Brain microvascular endothelial cell (primary cell): Measurements from ENCODE around the gene HCK.

Source experiments
- DNase-seq: peaks from one replicate; pipeline ENCODE4 v3.0.0-alpha.2; 2020
- H3K27ac ChIP-seq: fragments of 250-450 bp; sonication (Bioruptor Pico); 2 replicates; pipeline ENCODE4 v1.5.1; 2020; ENCODE audit warnings: mild to moderate bottlenecking, moderate library complexity
- H3K27me3 ChIP-seq: fragments of 250-450 bp; sonication (Bioruptor Pico); replicated peaks from 2 replicates; pipeline ENCODE4 v1.5.1; 2020; ENCODE audit warnings: mild to moderate bottlenecking
- H3K36me3 ChIP-seq: fragments of 250-450 bp; sonication (Bioruptor Pico); replicated peaks from 2 replicates; pipeline ENCODE4 v1.5.1; 2020; ENCODE audit warnings: mild to moderate bottlenecking
- H3K4me3 ChIP-seq: 2 replicates; pipeline ENCODE4 v1.5.1; 2011; ENCODE audit warnings: low read depth, mild to moderate bottlenecking, control low read depth, low read length, moderate library complexity
- CTCF ChIP-seq: IDR thresholded peaks from 2 replicates; pipeline ENCODE4 v1.5.1; 2011; ENCODE audit warnings: low read depth, mild to moderate bottlenecking, moderate library complexity, low read length, control low read depth, inconsistent platforms; ENCODE audit errors: missing control alignments
- in situ Hi-C: cut with HindIII; loops from 2 replicates; pipeline ENCODE4 v1.10.0; 2017; ENCODE audit warnings: low sequenced_read_pairs, low pct_ligation_motif_present

HCK gene

GRCh38 chr20:32007787-32008616 is 44.0 kb upstream of the HCK start:
- no peak for DNase-seq
- in situ Hi-C loops: no loop called here
- TF ChIP-seq CTCF: no peak
- no peaks in the 10 kb centered on the region for H3K27me3 ChIP-seq
- no peak overlapping the region for H3K4me3 ChIP-seq
- H3K27ac ChIP-seq: no peak overlapping the region
- H3K36me3 ChIP-seq: no peaks in the 10 kb centered on the region

- DNase-seq: no peak
- in situ Hi-C loops: no loop called here
- Histone ChIP-seq H3K27me3 (no peaks in the 10 kb centered on the region), H3K36me3 (no peaks in the 10 kb centered on the region), H3K4me3 (no peak overlapping the region), H3K27ac (no peak overlapping the region)
- TF ChIP-seq CTCF: no peak
Measured at GRCh38 chr20:32009564-32009963, 42.5 kb upstream of the HCK start.

GRCh38 chr20:32010101-32010500 is 41.9 kb upstream of the HCK start, which contains the start of gene CCM2L:
TSS of gene CCM2L (plus strand) at chr20:32010438. CDS start at chr20:32010455, 17 bp downstream.
- Histone ChIP-seq H3K27ac (no peak within 1 kb of the TSS), H3K27me3 (no peaks in the 10 kb centered on the region), H3K36me3 (no peaks in the 10 kb centered on the region), H3K4me3 (no peak within 1 kb of the TSS)
- TF ChIP-seq CTCF: no peak
- in situ Hi-C loops: no loop called here
- DNase-seq: no peak

GRCh38 chr20:32010666-32011065 is 41.4 kb upstream of the HCK start:
- in situ Hi-C loops: no loop called here
- Histone ChIP-seq H3K4me3 (no peak overlapping the region), H3K27ac (no peak overlapping the region), H3K27me3 (no peaks in the 10 kb centered on the region), H3K36me3 (no peaks in the 10 kb centered on the region)
- DNase-seq: no peak
- no peak for TF ChIP-seq CTCF

GRCh38 chr20:32012159-32012688 is 39.8 kb upstream of the HCK start:
- Histone ChIP-seq H3K4me3 (no peak overlapping the region), H3K27ac (no peak overlapping the region), H3K27me3 (peaks cover 2% of the 10 kb centered on the region), H3K36me3 (no peaks in the 10 kb centered on the region)
- in situ Hi-C loops: no loop called here
- TF ChIP-seq CTCF: no peak
- no peak for DNase-seq
